ENCODE data around the gene TRIP10.

TRIP10 gene

GRCh38 chr19:6723108-6723618 lies 16.3 kb upstream of the TRIP10 start:
- H2BK15ac ChIP-seq (ENCODE audit: low read depth, poor library complexity, severe bottlenecking), result no peak overlapping the region
- H3K36me3 ChIP-seq (ENCODE audit: control insufficient read depth in 1 of 2, insufficient read depth in 2 of 2, low read depth in 1 of 2, low read length in 2 of 2), result peaks cover 0 to 3% of the 10 kb centered on the region in 2 experiments
- H4K91ac ChIP-seq (ENCODE audit: low read length), result no peak overlapping the region
- H2BK5ac ChIP-seq (ENCODE audit: low read depth, low read length, poor library complexity, severe bottlenecking), result no peak overlapping the region
- H3K4me3 ChIP-seq (ENCODE audit: insufficient read depth in 1 of 2, low read depth in 1 of 2, low read length in 2 of 2), result no peak overlapping the region
- H3K79me1 ChIP-seq (replicated peaks; ENCODE audit: low read length, poor library complexity, severe bottlenecking), result no peaks in the 10 kb centered on the region
- H3K14ac ChIP-seq (ENCODE audit: low read length in 2 of 2), result no peak overlapping the region
- 50% methylated on average over 13 of the region's 13 CpGs for WGBS
- H3K9ac ChIP-seq (ENCODE audit: low read length), result no peak overlapping the region
- no peak overlapping the region for H2AFZ ChIP-seq (ENCODE audit: low read depth, low read length)
- H2BK12ac ChIP-seq (ENCODE audit: low read length in 2 of 2), result no peak overlapping the region
- peak; percentile 24 for DNase-seq
- H2AK5ac ChIP-seq (ENCODE audit: low read length, severe bottlenecking), result no peak overlapping the region
- peaks cover 0 to 6% of the 10 kb centered on the region in 2 experiments for H3K27me3 ChIP-seq (ENCODE audit: control insufficient read depth in 1 of 2, insufficient read depth in 1 of 2, low read length in 2 of 2)
- no peak overlapping the region for H3K4ac ChIP-seq (ENCODE audit: low read depth in 1 of 2, low read length in 2 of 2)
- H2BK120ac ChIP-seq (ENCODE audit: low read depth, low read length), result no peak overlapping the region
- no peak overlapping the region for H4K8ac ChIP-seq (ENCODE audit: low read length)
- H3K23ac ChIP-seq (ENCODE audit: low read length in 2 of 2), result no peak overlapping the region
- H3K18ac ChIP-seq (ENCODE audit: low read depth in 1 of 2, low read length in 2 of 2), result no peak overlapping the region
- no peak overlapping the region for H3K27ac ChIP-seq (ENCODE audit: low read length, poor library complexity, severe bottlenecking)
- H3K4me2 ChIP-seq (ENCODE audit: low read length, poor library complexity, severe bottlenecking), result no peak overlapping the region
- H3K9me3 ChIP-seq (ENCODE audit: control insufficient read depth, low read length), result no peaks in the 10 kb centered on the region
- peaks cover 26% of the 10 kb centered on the region for H3K4me1 ChIP-seq (ENCODE audit: control insufficient read depth, insufficient read depth, low read depth, low read length)

- H3K18ac ChIP-seq (ENCODE audit: low read depth in 1 of 2, low read length in 2 of 2), result no peak overlapping the region
Measured at GRCh38 chr19:6723738-6724137, 15.7 kb upstream of the TRIP10 start.

GRCh38 chr19:6724631-6725492 lies 14.6 kb upstream of the TRIP10 start:
- Histone ChIP-seq H3K23ac (ENCODE audit: low read length in 2 of 2) (no peak overlapping the region), H3K36me3 (ENCODE audit: control insufficient read depth in 1 of 2, insufficient read depth in 2 of 2, low read depth in 1 of 2, low read length in 2 of 2) (peaks cover 3 to 4% of the 10 kb centered on the region in 2 experiments), H3K4me3 (ENCODE audit: insufficient read depth in 1 of 2, low read depth in 1 of 2, low read length in 2 of 2) (no peak overlapping the region), H3K9me3 (ENCODE audit: control insufficient read depth, low read length) (no peaks in the 10 kb centered on the region), H3K4me2 (ENCODE audit: low read length, poor library complexity, severe bottlenecking) (peak overlapping the region; percentile 20), H3K4ac (ENCODE audit: low read depth in 1 of 2, low read length in 2 of 2) (no peak overlapping the region), H3K27me3 (ENCODE audit: control insufficient read depth in 1 of 2, insufficient read depth in 1 of 2, low read length in 2 of 2) (peaks cover 0 to 2% of the 10 kb centered on the region in 2 experiments), H4K91ac (ENCODE audit: low read length) (no peak overlapping the region), H3K79me1 (replicated peaks; ENCODE audit: low read length, poor library complexity, severe bottlenecking) (no peaks in the 10 kb centered on the region), H3K14ac (ENCODE audit: low read length in 2 of 2) (no peak overlapping the region), H3K9ac (ENCODE audit: low read length) (no peak overlapping the region), H2AFZ (ENCODE audit: low read depth, low read length) (no peak overlapping the region), H4K8ac (ENCODE audit: low read length) (no peak overlapping the region), H3K27ac (ENCODE audit: low read length, poor library complexity, severe bottlenecking) (peak overlapping the region; percentile 46), H2BK12ac (ENCODE audit: low read length in 2 of 2) (no peak overlapping the region), H2BK120ac (ENCODE audit: low read depth, low read length) (no peak overlapping the region), H2BK15ac (ENCODE audit: low read depth, poor library complexity, severe bottlenecking) (no peak overlapping the region), H2BK5ac (ENCODE audit: low read depth, low read length, poor library complexity, severe bottlenecking) (no peak overlapping the region), H3K18ac (ENCODE audit: low read depth in 1 of 2, low read length in 2 of 2) (no peak overlapping the region), H2AK5ac (ENCODE audit: low read length, severe bottlenecking) (peak overlapping the region; percentile 74), H3K4me1 (ENCODE audit: control insufficient read depth, insufficient read depth, low read depth, low read length) (peaks cover 27% of the 10 kb centered on the region)
- DNase-seq, result no peak
- 79% methylated on average over 15 of the region's 15 CpGs for WGBS

More at GRCh38 chr19:6723738-6724137, 15.7 kb upstream of the TRIP10 start:
- no peak overlapping the region for H2BK120ac ChIP-seq (ENCODE audit: low read depth, low read length)
- no peak overlapping the region for H3K23ac ChIP-seq (ENCODE audit: low read length in 2 of 2)
- H3K9ac ChIP-seq (ENCODE audit: low read length), result no peak overlapping the region
- no peak overlapping the region for H4K91ac ChIP-seq (ENCODE audit: low read length)
- peaks cover 1 to 3% of the 10 kb centered on the region in 2 experiments for H3K36me3 ChIP-seq (ENCODE audit: control insufficient read depth in 1 of 2, insufficient read depth in 2 of 2, low read depth in 1 of 2, low read length in 2 of 2)
- no peak overlapping the region for H3K4me2 ChIP-seq (ENCODE audit: low read length, poor library complexity, severe bottlenecking)
- peaks cover 27% of the 10 kb centered on the region for H3K4me1 ChIP-seq (ENCODE audit: control insufficient read depth, insufficient read depth, low read depth, low read length)
- no peaks in the 10 kb centered on the region for H3K9me3 ChIP-seq (ENCODE audit: control insufficient read depth, low read length)
- no peak overlapping the region for H2BK15ac ChIP-seq (ENCODE audit: low read depth, poor library complexity, severe bottlenecking)
- no peaks in the 10 kb centered on the region for H3K79me1 ChIP-seq (replicated peaks; ENCODE audit: low read length, poor library complexity, severe bottlenecking)
- WGBS, result 84% methylated on average over 5 of the region's 5 CpGs
- H3K27me3 ChIP-seq (ENCODE audit: control insufficient read depth in 1 of 2, insufficient read depth in 1 of 2, low read length in 2 of 2), result peaks cover 0 to 6% of the 10 kb centered on the region in 2 experiments
- H4K8ac ChIP-seq (ENCODE audit: low read length), result no peak overlapping the region
- no peak overlapping the region for H2BK5ac ChIP-seq (ENCODE audit: low read depth, low read length, poor library complexity, severe bottlenecking)
- no peak for DNase-seq
- no peak overlapping the region for H3K4me3 ChIP-seq (ENCODE audit: insufficient read depth in 1 of 2, low read depth in 1 of 2, low read length in 2 of 2)
- peak overlapping the region; percentile 68 for H2AK5ac ChIP-seq (ENCODE audit: low read length, severe bottlenecking)
- H2BK12ac ChIP-seq (ENCODE audit: low read length in 2 of 2), result no peak overlapping the region
- H3K14ac ChIP-seq (ENCODE audit: low read length in 2 of 2), result no peak overlapping the region
- H3K4ac ChIP-seq (ENCODE audit: low read depth in 1 of 2, low read length in 2 of 2), result no peak overlapping the region
- no peak overlapping the region for H3K27ac ChIP-seq (ENCODE audit: low read length, poor library complexity, severe bottlenecking)
- H2AFZ ChIP-seq (ENCODE audit: low read depth, low read length), result no peak overlapping the region

GRCh38 chr19:6725513-6726231 lies 13.8 kb upstream of the TRIP10 start:
- no peak overlapping the region for H3K23ac ChIP-seq (ENCODE audit: low read length in 2 of 2)
- no peak overlapping the region for H2BK120ac ChIP-seq (ENCODE audit: low read depth, low read length)
- H3K14ac ChIP-seq (ENCODE audit: low read length in 2 of 2), result no peak overlapping the region
- no peak for DNase-seq
- peak overlapping the region; percentile 82 for H2AK5ac ChIP-seq (ENCODE audit: low read length, severe bottlenecking)
- no peak overlapping the region for H4K91ac ChIP-seq (ENCODE audit: low read length)
- no peak overlapping the region for H3K9ac ChIP-seq (ENCODE audit: low read length)
- H3K4me1 ChIP-seq (ENCODE audit: control insufficient read depth, insufficient read depth, low read depth, low read length), result peaks cover 23% of the 10 kb centered on the region
- no peak overlapping the region for H2BK12ac ChIP-seq (ENCODE audit: low read length in 2 of 2)
- H3K9me3 ChIP-seq (ENCODE audit: control insufficient read depth, low read length), result no peaks in the 10 kb centered on the region
- H3K18ac ChIP-seq (ENCODE audit: low read depth in 1 of 2, low read length in 2 of 2), result no peak overlapping the region
- 89% methylated on average over 14 of the region's 16 CpGs for WGBS
- no peak overlapping the region for H4K8ac ChIP-seq (ENCODE audit: low read length)
- no peak overlapping the region for H2BK15ac ChIP-seq (ENCODE audit: low read depth, poor library complexity, severe bottlenecking)
- no peak overlapping the region for H3K4me3 ChIP-seq (ENCODE audit: insufficient read depth in 1 of 2, low read depth in 1 of 2, low read length in 2 of 2)
- no peak overlapping the region for H3K4ac ChIP-seq (ENCODE audit: low read depth in 1 of 2, low read length in 2 of 2)
- peak overlapping the region; percentile 20 for H3K4me2 ChIP-seq (ENCODE audit: low read length, poor library complexity, severe bottlenecking)
- H3K27me3 ChIP-seq (ENCODE audit: control insufficient read depth in 1 of 2, insufficient read depth in 1 of 2, low read length in 2 of 2), result no peaks in the 10 kb centered on the region
- H3K36me3 ChIP-seq (ENCODE audit: control insufficient read depth in 1 of 2, insufficient read depth in 2 of 2, low read depth in 1 of 2, low read length in 2 of 2), result peaks cover 6 to 12% of the 10 kb centered on the region in 2 experiments
- peak overlapping the region; percentile 46 for H3K27ac ChIP-seq (ENCODE audit: low read length, poor library complexity, severe bottlenecking)
- no peak overlapping the region for H2AFZ ChIP-seq (ENCODE audit: low read depth, low read length)
- no peaks in the 10 kb centered on the region for H3K79me1 ChIP-seq (replicated peaks; ENCODE audit: low read length, poor library complexity, severe bottlenecking)
- H2BK5ac ChIP-seq (ENCODE audit: low read depth, low read length, poor library complexity, severe bottlenecking), result peak overlapping the region; percentile 47

Data from mesenchymal stem cell (in vitro differentiated cells and primary cell).